H1 (cell line): ENCODE results near the gene HOXD12. TPM values are rescaled to one million over a fixed set of nuclear protein-coding genes. Genes with fewer than 3 reads are reported as not detected.

Experiments
- ATF2 ChIP-seq: IDR thresholded peaks from 2 replicates; pipeline ENCODE4 v1.6.1; 2012; ENCODE audit warnings: low read length, inconsistent platforms
- BACH1 ChIP-seq: IDR thresholded peaks from 2 replicates; pipeline ENCODE4 v1.6.1; 2012; ENCODE audit warnings: low read length, improper control_type of control experiment
- CEBPB ChIP-seq: IDR thresholded peaks from 2 replicates; pipeline ENCODE4 v1.6.1; 2012; ENCODE audit warnings: low read depth, low read length
- GTF2F1 ChIP-seq: IDR thresholded peaks from 2 replicates; pipeline ENCODE4 v1.6.1; 2012; ENCODE audit warnings: low read depth, low read length, improper control_type of control experiment, borderline replicate concordance
- JUN ChIP-seq: IDR thresholded peaks from 2 replicates; pipeline ENCODE4 v1.6.1; 2011; ENCODE audit warnings: low read depth, mild to moderate bottlenecking, improper control_type of control experiment, low read length
- KDM1A ChIP-seq: fragments of 200-600, 300-600 bp; sonication (generic); IDR thresholded peaks from 2 replicates; pipeline ENCODE4 v1.7.1; 2016; ENCODE audit warnings: mild to moderate bottlenecking, low read length, borderline replicate concordance
- MAFK ChIP-seq: IDR thresholded peaks from 2 replicates; pipeline ENCODE4 v1.6.1; 2012; ENCODE audit warnings: low read depth, mild to moderate bottlenecking, improper control_type of control experiment, low read length
- RAD21 ChIP-seq, 2 experiments: IDR thresholded peaks in 1 of 2; conservative IDR thresholded peaks in 1 of 2; 2 replicates each; pipeline ENCODE4 v1.6.1; 2011; ENCODE audit warnings: low read depth in 2 of 2, low read length in 2 of 2, improper control_type of control experiment in 1 of 2, inconsistent platforms in 1 of 2, mild to moderate bottlenecking in 1 of 2, moderate library complexity in 1 of 2
- RXRA ChIP-seq: IDR thresholded peaks from 2 replicates; pipeline ENCODE4 v1.6.1; 2011; ENCODE audit warnings: low read depth, mild to moderate bottlenecking, low read length, moderate library complexity; ENCODE audit not compliant: insufficient read depth
- SUZ12 ChIP-seq: fragments of 200-600 bp; sonication (generic); IDR thresholded peaks from 2 replicates; pipeline ENCODE4 v1.6.1; 2012; ENCODE audit warnings: mild to moderate bottlenecking, inconsistent platforms, low read length, moderate library complexity, mixed read lengths
- polyA plus RNA-seq, 7 experiments: library from polyadenylated mRNA; depleted of rRNA in 3 of 7; stranded (reverse) in 5 of 7; unstranded in 2 of 7; fragments of >200 nt in 5 of 7; fragments of 200-250 nt in 2 of 7; gene quantifications; 1 replicate in 5 of 7; 2 replicates in 1 of 7; 4 replicates in 1 of 7; pipeline versions ENCODE4 v1.2.1 to v1.2.3, GENCODE V29; 2011 to 2013; ENCODE audit warnings: missing spikeins in 2 of 7, mixed read lengths in 2 of 7
- total RNA-seq: library from RNA; stranded (reverse); fragmentation: NEBNext Ultra II Directional; extraction: Animal tissue kit (Norgen Biotek cat#: 25700); gene quantifications from 2 replicates; pipeline ENCODE4 v1.2.1, GENCODE V29; 2021

The HOXD12 gene
- total and polyA plus RNA-seq, 2 of the 8 experiments (the other 6 are each of a cell fraction or from before 2014, with no cell fraction given): not detected

- no peak for TF ChIP-seq ATF2
- no peak for TF ChIP-seq JUN
- TF ChIP-seq SUZ12: peak; percentile 100
- TF ChIP-seq GTF2F1: no peak
- TF ChIP-seq CEBPB: no peak
- TF ChIP-seq MAFK: no peak
- no peak for TF ChIP-seq RAD21 (IDR thresholded peaks at IDR 0.05 in 1 of 2, conservative IDR thresholded peaks at IDR 0.05 in 1 of 2; ENCODE audit: low read depth in 2 of 2, low read length in 2 of 2)
- TF ChIP-seq BACH1: no peak
- TF ChIP-seq RXRA: no peak
- TF ChIP-seq KDM1A: no peak
Observed at GRCh38 chr2:176112375-176113302, 13.0 kb downstream of the HOXD12 start (continued).
